Natural killer cell (primary cell): ENCODE results near the gene IL10. TPM values are rescaled to one million over a fixed set of nuclear protein-coding genes. Genes with fewer than 3 reads are reported as not detected.

Experiments used
- ATAC-seq, 3 donors: fragments of 150-1000 bp in 2 of 3; fragments of 200-7000 bp in 1 of 3; cut with Tn5 transposase; 1 replicate in 1 of 3; 2 replicates in 2 of 3; pipeline ENCODE4 v1.10.0; 2021; ENCODE audit warnings: mild to moderate bottlenecking in 2 of 3, moderate library complexity in 2 of 3
- DNase-seq, 2 donors: peaks; one replicate each; pipeline versions ENCODE4 v3.0.0 to v3.0.0-alpha.2; 2013 to 2021; ENCODE audit warnings: mixed read lengths in 1 of 2
- H3K27ac ChIP-seq: one replicate; pipeline ENCODE4 v1.5.1; 2013; ENCODE audit warnings: mild to moderate bottlenecking, low read length
- H3K27me3 ChIP-seq: one replicate; pipeline ENCODE4 v1.6.1; 2013; ENCODE audit warnings: low read length; ENCODE audit not compliant: control insufficient read depth, insufficient read depth
- H3K36me3 ChIP-seq: one replicate; pipeline ENCODE4 v1.6.1; 2013; ENCODE audit warnings: low read length; ENCODE audit not compliant: control insufficient read depth, insufficient read depth
- H3K4me1 ChIP-seq: one replicate; pipeline ENCODE4 v1.6.1; 2013; ENCODE audit warnings: low read length; ENCODE audit not compliant: control insufficient read depth, insufficient read depth
- H3K4me3 ChIP-seq: one replicate; pipeline ENCODE4 v1.5.1; 2013; ENCODE audit warnings: low read length
- H3K9me3 ChIP-seq: one replicate; pipeline ENCODE4 v1.6.1; 2013; ENCODE audit warnings: low read length; ENCODE audit not compliant: control insufficient read depth, insufficient read depth
- H3K27ac Mint-ChIP-seq, 2 donors: one replicate each; pipeline ENCODE4 v1.8.0; 2022; ENCODE audit warnings: mild to moderate bottlenecking in 2 of 2, mixed read lengths in 2 of 2, moderate library complexity in 1 of 2
- H3K27me3 Mint-ChIP-seq, 2 donors: one replicate each; pipeline ENCODE4 v1.8.0; 2022; ENCODE audit warnings: low read depth in 2 of 2, mixed read lengths in 2 of 2
- H3K36me3 Mint-ChIP-seq: one replicate; pipeline ENCODE4 v1.8.0; 2022; ENCODE audit warnings: mixed read lengths
- H3K4me1 Mint-ChIP-seq, 2 donors: one replicate each; pipeline ENCODE4 v1.8.0; 2022; ENCODE audit warnings: mixed read lengths in 2 of 2
- H3K4me3 Mint-ChIP-seq: one replicate; pipeline ENCODE4 v1.8.0; 2022; ENCODE audit warnings: mild to moderate bottlenecking, moderate library complexity, mixed read lengths
- H3K9me3 Mint-ChIP-seq, 2 donors: one replicate each; pipeline ENCODE4 v1.8.0; 2022; ENCODE audit warnings: mixed read lengths in 2 of 2
- WGBS: methylation state at CpG from one replicate; pipeline ENCODE4 v1.1.7; 2013; ENCODE audit warnings: missing lambda C conversion rate; ENCODE audit not compliant: insufficient coverage; 5-methylcytosine and 5-hydroxymethylcytosine counted together
- intact Hi-C: fragments of 100-400 bp; cut with micrococcal nuclease; formaldehyde crosslinking; loops from one replicate; pipeline ENCODE4 v1.14.2; 2022
- total RNA-seq, 4 donors: library from RNA; stranded (reverse); fragments of 120-200 nt in 1 of 4; gene quantifications; one replicate each; pipeline versions ENCODE4 v1.2.3 to v1.2.4, GENCODE V29; 2013 to 2022
- TF ChIP-seq, protein P1 (sequence below): fragments of 200-600 bp; IDR thresholded peaks from one replicate; pipeline ENCODE4 v1.8.0; 2022; ENCODE audit warnings: antibody characterized with exemption

Gene IL10
- total RNA-seq, 3 donors from 2014 or later (not counting 1 experiment from before 2014, with no cell fraction given) = 1.0 TPM; not detected in 2

DNA sequence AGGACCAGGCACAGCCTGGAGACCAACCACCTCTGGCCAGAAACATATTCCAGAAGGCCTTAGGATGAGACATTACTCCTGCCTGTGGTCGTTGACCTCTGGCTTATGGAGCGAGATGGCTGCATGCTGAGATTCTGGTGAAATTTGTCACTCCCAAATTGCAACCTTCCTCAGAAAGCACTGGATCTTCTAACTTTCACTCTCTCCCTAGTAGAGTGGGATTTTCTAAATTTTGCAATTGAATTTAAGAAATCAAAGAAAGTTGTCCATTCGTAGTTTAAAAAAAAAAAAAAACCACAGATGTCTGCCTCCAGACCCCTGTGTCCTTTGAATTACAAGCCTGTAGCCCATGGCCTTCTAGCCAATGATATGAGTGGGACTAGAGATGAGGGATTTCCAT lies 28.6 kb upstream of the IL10 start:
- Mint-ChIP-seq H3K9me3 (no peaks in the 10 kb centered on the region), H3K27me3 (peaks cover 18 to 46% of the 10 kb centered on the region in 2 donors), H3K27ac (no peak overlapping the region), H3K4me1 (peaks cover 0 to 13% of the 10 kb centered on the region in 2 donors), H3K36me3 (no peaks in the 10 kb centered on the region), H3K4me3 (no peak overlapping the region)
- Histone ChIP-seq H3K4me1 (peaks cover 22% of the 10 kb centered on the region), H3K27me3 (no peaks in the 10 kb centered on the region), H3K4me3 (no peak overlapping the region), H3K9me3 (no peaks in the 10 kb centered on the region), H3K27ac (no peak overlapping the region), H3K36me3 (no peaks in the 10 kb centered on the region)
- intact Hi-C loops = loop anchor here (5.0 to 10.0 kb wide), 2 partner anchors 34 to 166 kb away; partner anchors contain the start of gene DYRK3
- DNase-seq (no peak), ATAC-seq (no peak)
- TF ChIP-seq, protein P1, sequence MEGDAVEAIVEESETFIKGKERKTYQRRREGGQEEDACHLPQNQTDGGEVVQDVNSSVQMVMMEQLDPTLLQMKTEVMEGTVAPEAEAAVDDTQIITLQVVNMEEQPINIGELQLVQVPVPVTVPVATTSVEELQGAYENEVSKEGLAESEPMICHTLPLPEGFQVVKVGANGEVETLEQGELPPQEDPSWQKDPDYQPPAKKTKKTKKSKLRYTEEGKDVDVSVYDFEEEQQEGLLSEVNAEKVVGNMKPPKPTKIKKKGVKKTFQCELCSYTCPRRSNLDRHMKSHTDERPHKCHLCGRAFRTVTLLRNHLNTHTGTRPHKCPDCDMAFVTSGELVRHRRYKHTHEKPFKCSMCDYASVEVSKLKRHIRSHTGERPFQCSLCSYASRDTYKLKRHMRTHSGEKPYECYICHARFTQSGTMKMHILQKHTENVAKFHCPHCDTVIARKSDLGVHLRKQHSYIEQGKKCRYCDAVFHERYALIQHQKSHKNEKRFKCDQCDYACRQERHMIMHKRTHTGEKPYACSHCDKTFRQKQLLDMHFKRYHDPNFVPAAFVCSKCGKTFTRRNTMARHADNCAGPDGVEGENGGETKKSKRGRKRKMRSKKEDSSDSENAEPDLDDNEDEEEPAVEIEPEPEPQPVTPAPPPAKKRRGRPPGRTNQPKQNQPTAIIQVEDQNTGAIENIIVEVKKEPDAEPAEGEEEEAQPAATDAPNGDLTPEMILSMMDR = no peak
- WGBS = 100% methylated on average over 2 of the region's 3 CpGs

DNA sequence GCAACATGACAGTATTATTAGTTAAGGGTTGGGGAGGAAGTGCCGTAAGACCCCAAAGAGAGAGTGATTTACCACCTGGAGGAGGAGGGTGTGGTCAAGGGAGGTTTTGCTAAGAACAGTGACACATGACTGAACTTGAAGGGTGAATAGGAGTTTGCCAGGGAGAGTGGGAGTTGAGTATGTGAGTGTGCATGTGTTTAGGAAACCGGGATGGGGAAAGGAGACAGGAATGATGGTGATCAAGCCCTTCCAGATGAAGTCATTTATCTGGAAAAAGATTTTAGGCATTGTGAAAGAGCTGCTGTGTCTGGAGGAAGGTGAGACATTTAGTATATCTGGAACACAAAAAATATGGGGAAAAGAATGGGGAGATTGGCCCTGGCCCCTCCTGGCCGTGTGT lies 28.1 kb upstream of the IL10 start:
- H3K9me3 Mint-ChIP-seq = no peaks in the 10 kb centered on the region
- no peaks in the 10 kb centered on the region for H3K9me3 ChIP-seq
- 81% methylated on average over 3 of the region's 3 CpGs for WGBS

DNA sequence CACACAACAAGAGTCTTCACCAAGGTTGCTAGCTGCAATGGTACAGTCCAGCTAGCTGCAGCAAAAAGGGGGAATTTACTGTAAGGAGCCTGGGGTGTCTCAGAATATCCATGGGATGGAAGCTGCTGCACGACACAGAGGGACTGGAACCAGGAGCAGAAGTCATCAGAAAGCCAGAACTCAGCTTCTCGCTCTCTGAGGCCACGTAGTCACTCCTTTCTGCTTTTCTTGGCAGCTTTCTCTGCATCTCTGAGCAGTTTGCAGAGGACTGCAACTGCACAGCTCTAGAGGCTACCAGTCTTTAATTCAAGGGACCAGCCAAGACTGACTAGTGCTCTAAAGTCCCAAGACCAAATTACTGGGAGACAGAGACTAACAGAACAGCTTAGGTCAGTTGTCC lies 27.0 kb upstream of the IL10 start:
- WGBS = 97% methylated on average over 3 of the region's 3 CpGs
- H3K27me3 Mint-ChIP-seq = peaks cover 25 to 52% of the 10 kb centered on the region in 2 donors

More for the DNA sequence above, 28.1 kb upstream of the IL10 start:
- Mint-ChIP-seq H3K27ac (no peak overlapping the region), H3K4me3 (no peak overlapping the region), H3K36me3 (no peaks in the 10 kb centered on the region), H3K4me1 (peaks cover 0 to 13% of the 10 kb centered on the region in 2 donors), H3K27me3 (peaks cover 20 to 49% of the 10 kb centered on the region in 2 donors)
- Histone ChIP-seq H3K27ac (no peak overlapping the region), H3K4me1 (peaks cover 22% of the 10 kb centered on the region), H3K27me3 (no peaks in the 10 kb centered on the region), H3K36me3 (no peaks in the 10 kb centered on the region), H3K4me3 (no peak overlapping the region)
- TF ChIP-seq, protein P1 = no peak
- intact Hi-C loops = loop anchor here (5.0 to 10.0 kb wide), 2 partner anchors 33 to 166 kb away; partner anchors contain the start of gene DYRK3
- DNase-seq (no peak), ATAC-seq (no peak)

More for the DNA sequence above, 27.0 kb upstream of the IL10 start:
- Mint-ChIP-seq H3K4me1 (peaks cover 4 to 16% of the 10 kb centered on the region in 2 donors), H3K9me3 (no peaks in the 10 kb centered on the region), H3K27ac (no peak overlapping the region), H3K36me3 (no peaks in the 10 kb centered on the region), H3K4me3 (no peak overlapping the region)
- peaks cover 30% of the 10 kb centered on the region for H3K4me1 ChIP-seq
- DNase-seq (no peak), ATAC-seq (no peak)
- TF ChIP-seq, protein P1 = no peak
- no peaks in the 10 kb centered on the region for H3K36me3 ChIP-seq
- H3K27me3 ChIP-seq = no peaks in the 10 kb centered on the region
- H3K9me3 ChIP-seq = no peaks in the 10 kb centered on the region
- no peak overlapping the region for H3K4me3 ChIP-seq
- H3K27ac ChIP-seq = no peak overlapping the region
- intact Hi-C loops = no loop called here
